Measurements from ENCODE around the gene PDGFRA.

The PDGFRA gene

DNA sequence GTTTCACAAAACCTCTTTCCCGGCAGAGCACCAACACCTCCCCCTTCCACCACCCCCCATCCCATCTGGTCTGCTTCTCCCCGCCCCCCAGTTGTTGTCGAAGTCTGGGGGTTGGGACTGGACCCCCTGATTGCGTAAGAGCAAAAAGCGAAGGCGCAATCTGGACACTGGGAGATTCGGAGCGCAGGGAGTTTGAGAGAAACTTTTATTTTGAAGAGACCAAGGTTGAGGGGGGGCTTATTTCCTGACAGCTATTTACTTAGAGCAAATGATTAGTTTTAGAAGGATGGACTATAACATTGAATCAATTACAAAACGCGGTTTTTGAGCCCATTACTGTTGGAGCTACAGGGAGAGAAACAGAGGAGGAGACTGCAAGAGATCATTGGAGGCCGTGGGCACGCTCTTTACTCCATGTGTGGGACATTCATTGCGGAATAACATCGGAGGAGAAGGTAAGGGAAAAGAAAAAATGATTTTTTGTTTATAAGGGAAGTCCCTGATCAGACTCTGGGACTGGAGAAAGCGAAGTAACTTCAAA is at the start of gene PDGFRA:
Gene PDGFRA (plus strand): TSS at position 333 of the 541 bp plus-strand sequence. CDS start 29,476 bp downstream, outside the sequence.
- DNase-seq: peak; percentile 82

DNA sequence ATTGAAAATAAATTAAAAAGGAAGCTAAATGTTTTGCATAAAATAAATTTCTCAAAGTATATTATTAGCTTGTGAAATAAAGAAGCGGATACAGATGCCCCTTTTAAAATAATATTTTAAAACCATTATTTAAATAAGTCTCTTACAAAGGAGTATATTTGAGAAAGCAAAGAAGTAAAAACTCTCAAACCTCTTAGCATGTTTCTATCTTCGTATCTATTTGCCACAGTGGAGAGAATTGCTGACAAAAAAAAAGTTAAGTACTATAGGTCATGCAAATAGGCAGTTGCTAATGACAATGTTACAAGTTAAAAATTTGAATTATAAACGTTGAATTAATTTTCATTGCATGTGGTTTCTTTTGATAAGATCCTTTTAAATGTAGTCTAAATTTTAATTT is 44.5 kb upstream of the PDGFRA start:
- DNase-seq: no peak

DNA sequence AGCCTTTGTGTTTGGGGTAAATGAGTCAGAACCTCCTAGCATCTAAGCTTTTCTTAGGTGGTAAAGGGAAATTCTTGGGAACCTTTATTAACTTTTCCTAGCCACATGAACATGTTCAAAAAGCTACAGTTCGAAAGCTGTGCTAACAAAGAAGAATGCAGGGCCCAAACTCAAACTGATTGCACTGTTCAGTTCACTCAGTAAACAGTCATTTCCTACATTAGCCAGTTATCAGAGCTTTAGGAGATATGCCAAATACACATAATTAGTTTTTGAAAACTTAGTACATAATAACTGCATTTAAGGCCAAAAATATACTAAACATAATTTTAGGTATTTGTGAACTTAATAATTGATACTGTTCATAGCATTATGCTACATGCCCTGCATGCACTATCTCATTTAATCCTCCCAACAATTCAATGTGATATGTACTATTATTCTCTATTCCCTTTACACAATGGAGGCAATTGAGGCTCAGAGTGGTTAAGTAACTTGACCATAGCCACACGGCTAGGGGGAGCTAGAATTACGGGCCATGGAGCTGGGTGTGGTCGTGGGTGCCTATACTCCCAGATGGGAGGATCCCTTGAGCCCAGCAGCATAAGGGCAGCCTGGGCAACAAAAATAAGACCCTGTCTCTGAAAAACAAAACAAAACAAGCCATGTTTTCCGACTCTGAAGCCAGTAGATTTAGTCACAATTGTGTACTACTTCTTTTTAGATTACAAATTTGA is 43.9 kb upstream of the PDGFRA start:
- no peak for DNase-seq

DNA sequence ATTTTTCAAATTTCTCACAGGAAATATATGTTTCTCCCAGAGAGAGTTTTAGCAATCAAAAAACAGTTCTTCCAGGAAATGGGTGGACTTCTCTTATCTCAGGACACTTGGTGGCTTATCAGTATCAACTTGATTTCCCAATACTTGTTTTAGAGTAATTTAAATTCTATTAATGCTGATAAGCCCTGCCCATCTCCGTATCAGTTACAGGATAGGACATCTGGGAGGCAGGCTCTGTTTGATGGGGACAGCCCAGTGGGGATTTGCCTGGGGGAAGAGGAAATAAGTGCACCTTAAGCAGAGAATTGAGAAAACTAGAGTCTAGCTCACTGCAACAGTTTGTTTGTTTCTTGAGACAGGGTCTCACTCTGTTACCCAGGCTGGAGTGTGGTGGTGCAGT is 43.2 kb upstream of the PDGFRA start:
- DNase-seq: no peak

DNA sequence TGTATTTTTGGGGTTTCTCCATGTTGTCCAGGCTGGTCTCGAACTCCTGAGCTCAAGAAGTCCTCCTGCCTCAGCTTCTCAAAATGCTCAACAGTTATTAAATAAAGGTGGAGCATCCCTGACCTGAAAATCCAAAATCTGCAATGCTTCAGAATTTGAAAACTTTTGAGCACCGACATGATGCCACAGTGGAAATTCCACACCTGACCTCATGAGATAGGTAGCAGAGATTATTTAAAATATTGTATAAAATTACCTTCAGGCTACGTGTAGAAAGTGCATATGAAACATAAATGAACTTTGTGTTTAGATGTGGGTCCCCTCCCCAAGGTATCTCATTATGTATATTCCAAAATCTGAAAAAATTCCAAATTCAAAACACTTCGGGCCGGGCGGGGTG is 42.7 kb upstream of the PDGFRA start:
- DNase-seq: no peak

DNA sequence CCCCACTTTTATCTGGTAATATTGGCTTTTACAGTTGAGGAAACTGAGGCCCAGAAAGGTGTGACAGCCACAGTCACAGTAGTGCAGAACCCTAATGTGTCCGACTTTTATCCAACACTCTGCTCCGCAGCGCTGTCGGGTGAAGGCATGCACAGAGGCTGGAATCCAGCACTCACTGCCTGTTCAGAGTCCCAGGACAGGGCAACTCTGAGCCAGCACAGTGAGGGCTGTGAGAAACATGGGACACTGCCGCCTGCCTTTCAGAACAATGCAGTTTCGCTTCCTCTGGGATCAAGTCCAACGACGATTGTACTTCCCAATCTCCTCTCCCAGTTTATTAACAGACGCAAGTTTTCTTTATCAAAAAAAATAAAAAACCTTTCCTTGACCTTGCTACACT is 41.9 kb upstream of the PDGFRA start:
- DNase-seq: no peak

DNA sequence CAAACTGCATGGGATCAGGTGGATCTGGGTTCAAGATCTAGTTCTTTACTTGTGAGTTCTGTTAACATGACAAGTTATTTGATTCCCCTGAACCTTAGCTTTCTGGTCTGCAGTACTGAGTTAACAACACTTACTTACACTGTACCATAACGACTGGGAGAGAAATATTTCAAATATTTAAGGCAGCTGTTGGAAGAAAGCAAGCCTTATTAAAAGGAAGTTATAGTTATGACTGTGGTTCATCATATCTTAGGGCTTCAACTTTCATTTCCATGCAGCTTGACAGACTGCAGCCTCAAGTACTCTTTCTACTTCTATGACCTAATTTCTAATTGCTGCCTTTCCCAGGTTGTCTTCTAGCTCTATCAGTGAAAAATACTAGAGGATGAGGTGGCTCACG is 40.0 kb upstream of the PDGFRA start:
- DNase-seq: no peak

DNA sequence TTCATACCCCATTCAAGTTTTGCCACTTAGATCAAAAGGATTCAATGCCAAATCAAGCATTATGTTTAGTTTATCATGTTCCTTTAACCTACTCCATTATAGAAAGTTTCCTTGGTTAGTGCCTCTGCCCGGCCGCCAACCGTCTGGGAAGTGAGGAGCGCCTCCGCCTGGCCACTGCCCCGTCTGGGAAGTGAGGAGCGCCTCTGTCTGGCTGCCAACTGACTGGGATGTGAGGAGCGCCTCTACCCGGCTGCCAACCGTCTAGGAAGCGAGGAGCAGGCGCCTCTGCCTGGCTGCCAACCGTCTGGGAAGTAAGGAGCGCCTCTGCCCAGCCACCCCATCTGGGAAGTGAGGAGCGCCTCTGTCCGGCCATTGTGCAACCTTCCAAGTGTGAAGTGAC is 36.3 kb upstream of the PDGFRA start:
- no peak for DNase-seq

DNA sequence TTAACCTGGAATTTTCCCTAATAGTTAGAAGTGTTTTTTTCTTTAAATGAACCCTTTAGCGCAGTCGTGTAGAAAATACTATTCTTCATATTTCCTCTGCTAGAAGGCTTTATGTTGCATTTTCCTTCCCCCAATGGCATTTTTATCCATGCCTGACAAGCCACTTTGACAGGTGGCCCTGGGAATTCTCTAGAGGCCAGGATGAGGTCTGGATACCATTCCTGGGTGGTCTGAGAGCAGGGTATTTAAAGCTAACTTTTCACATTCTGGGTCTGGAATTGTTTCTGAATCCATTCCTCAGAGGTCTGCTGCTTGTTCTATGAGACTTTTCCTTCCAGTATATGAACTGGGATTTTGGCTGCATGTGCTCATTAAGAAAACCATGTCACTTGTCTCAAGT is 31.2 kb upstream of the PDGFRA start:
- no peak for DNase-seq

DNA sequence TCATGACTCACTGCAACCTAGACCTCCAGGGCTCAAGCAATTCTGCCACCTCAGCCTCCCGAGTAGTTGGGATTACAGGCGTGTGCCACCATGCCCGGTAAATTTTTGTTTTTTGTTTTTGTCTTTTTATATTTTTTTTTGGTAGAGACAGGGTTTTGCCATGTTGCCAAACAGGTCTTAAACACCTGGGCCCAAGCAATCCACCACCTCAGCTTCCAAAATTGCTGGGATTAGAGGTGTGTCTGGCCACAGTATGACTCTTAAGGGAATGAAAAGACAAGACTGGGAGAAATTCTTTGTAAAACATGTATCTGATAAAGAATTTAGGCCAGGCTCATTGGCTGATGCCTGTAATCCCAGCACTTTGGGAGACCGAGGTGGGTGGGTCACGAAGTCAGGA is 29.2 kb upstream of the PDGFRA start:
- DNase-seq: no peak

DNA sequence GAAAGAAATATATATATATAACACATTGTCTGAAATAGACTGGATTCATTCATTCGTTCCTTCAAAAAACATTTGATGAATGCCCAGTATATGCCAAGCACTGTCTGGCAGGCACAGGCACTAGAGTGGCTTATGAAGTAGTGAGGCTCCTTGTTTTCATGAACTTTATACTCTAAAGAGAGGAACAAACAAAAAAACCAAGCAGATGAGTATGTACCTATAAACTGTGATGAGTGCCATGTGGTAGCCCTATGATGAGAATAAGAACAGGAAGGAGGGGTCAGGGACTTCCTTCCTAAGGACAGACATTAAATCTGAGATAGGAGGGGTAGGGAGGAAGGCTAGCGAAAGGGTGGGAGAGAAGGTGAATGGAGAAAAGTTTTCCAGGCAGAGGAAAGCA is 19.5 kb upstream of the PDGFRA start:
- DNase-seq: no peak

DNA sequence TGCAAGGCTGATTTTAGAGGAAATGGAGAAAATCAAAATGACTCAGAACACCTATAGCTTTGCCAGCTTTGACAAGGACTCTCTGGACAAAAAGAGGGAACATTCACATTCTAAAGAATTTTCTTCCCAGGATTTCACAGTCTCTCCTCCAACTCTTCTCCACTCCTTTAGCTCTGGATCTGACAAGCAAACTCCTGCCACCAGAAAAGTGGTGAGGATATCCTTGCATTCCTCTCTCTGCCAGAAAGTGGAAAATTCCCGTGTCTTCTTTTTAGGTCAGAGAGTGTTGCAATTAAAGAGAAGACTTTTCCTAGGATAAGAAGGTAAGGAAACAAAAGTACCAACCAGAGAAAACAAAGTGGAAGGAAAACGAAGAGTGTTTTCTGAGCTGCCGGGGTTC is 16.1 kb upstream of the PDGFRA start:
- DNase-seq: no peak

DNA sequence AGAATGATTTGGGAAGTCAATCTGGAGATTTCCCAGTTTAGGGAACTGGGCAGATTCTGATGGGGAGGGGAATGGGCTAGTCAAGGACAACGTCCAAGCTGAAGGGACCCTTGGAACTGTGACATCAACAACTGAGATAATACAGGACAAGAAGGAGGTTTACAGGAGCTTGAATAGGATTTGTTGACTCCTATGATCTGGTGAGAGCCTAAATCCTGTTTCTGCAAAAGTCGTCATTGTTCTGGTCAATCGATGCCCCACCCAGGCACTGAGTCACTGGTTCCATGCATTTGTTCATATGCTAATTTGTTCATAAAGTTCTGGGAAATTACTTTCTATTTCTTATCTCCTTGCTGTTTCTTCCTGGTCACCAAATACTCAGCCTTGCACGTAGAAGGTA is 15.3 kb upstream of the PDGFRA start:
- no peak for DNase-seq

DNA sequence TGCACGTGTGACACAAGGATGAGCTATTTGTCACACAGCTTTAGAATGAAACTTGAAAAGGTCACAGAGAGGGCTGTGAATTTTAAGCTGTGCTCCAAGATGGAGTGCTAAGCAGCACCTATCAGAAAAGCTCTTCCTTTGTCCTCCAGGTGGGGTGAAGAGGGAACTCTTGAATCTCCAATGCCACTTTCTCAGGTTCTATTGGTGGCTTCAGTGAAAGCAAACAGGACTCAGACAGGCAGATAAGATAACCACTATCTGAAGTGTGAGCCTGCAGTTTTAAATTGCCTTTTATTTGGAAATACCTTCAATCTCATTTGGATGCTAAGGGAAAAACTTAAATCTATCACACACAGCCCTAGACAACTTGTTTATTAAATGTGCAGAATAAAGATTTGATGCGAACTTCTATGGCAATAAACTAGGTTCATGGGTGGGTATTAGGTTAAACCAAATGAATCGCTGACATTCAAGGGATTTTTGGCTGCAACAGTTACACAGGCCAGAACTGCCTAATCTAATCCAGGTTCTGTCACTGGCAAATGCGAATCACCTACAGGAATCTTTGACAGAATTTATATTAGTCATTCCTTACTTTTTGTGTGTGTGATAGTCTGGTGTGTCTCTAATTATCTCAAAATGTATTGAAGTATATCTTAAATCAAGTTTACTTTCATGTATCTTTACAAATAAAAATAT is 13.6 kb upstream of the PDGFRA start:
- DNase-seq: no peak

DNA sequence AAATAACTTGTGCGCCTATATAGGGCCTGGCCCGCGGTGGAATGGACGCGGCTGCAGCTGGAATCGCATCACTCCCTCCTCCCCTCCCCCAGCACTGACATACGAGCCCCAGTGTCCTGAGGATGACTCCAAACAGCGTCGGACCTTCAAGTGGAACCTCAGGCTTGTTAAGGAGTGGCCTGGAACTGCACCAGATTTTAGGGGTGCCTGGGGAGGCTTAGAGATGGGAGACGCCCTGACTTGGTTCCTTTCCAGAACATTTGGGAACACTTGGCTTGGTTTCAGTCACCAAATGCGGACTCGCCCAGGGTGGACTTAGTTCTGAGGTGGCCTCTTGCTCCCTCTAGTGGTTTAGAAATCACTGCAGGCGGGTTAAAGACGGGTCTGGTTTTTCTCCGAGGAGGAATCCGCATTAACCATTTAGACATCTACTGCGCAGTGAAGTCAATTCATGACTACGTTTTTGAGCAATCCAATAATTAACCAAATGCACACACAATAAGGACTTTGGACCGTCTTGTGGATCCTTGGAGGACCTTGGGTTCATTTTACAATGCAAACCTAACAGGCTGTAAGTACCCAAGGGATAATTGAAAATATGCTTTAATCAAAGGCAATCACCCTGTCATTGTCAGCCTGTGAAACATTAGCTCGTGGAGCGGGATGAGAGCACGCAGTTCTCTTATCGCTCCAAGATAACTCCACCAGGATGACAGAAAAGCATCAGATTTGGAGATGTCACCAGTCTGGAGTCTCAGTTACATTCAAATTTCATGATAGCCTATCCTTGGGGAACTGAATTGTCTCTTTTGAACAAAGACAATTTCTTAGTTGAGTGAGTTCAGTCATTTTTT is 11.2 kb upstream of the PDGFRA start:
- DNase-seq: peak; percentile 70

DNA sequence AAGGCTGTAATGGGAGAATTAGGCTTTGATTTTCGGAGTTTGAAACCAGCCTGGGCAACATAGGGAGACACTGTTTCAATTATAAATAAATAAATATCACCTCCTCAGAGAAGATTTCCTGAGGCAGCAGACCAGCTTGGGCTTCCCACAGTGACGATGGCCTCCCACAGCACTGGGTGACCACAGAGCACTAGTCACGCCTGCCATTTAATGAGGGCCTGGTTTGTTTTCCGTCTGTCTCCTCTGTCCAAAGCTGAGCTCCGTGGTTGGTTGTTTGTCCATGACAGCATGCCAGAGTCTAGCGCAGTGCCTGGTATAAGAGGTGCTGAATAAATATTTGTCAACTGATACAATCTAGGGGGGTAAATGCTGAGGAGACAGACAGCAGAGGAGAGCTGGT is 10.4 kb upstream of the PDGFRA start:
- DNase-seq: no peak

DNA sequence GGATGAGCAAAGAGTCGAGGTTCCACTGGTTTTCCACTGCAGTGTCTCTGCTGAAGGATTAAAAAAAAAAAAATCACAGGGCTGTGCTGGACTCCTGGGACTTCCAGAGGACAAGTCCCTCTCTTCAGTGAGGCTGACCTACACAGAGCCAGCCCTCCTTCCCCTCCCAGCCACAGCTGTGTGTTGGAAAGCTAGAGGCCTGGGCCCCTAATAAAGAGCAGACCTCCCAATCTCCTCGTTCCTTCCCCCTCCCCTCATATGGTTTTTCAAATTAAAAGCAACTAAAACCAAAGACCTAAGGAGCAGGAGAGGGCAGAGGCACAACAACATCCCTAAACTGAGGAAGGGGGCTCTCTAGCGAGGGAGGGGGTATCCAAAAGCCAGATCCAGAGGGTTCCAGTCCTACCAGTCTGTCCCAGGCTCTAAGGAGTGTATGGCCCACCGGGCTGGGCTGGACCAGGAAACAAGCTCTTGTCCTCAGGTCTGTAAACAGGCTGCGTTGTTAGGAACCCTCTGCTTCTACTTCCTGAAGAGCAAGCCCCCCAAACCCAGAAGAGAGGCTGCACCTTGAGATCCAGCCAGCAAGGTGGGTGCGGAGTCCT is 4.0 kb upstream of the PDGFRA start:
- no peak for DNase-seq

DNA sequence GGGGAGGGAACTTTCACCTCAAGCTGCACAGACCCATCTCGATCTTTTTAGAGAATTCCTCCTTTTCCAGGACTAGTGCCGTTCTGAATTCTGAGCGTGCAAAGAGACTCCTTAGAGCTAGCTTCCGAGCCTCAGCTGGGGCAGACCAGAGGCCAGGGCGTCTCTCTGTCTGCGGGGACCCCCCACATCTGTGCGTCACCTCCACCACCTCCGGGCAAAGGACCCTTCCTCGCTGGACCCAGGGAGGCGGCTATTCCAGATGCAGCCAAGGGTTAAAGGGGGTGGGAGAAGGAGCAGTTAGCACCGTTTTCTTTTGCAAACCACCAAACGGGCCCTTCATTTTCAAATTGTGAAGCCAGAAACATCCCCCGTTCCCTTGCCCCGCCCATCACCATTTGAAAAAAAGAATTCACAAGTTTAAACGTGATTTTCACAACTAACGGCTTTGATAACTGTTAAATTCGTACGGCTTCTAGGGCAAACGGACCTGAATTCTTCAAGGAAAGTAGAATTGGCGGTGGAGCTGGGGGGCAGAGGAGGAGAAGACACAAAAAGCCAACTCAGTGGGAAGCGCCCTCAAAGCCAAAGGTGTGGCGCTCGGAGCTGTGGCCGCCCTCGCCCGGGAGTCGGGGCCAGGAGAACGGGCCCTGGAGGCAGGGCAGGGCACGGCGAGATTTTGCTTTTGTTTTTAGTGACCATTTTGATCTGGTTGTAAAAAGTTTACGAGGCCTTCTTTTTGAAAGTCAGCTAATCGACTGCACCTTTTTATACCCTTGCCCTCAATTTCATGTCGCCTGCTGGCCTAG is 3.3 kb upstream of the PDGFRA start:
- DNase-seq: no peak

DNA sequence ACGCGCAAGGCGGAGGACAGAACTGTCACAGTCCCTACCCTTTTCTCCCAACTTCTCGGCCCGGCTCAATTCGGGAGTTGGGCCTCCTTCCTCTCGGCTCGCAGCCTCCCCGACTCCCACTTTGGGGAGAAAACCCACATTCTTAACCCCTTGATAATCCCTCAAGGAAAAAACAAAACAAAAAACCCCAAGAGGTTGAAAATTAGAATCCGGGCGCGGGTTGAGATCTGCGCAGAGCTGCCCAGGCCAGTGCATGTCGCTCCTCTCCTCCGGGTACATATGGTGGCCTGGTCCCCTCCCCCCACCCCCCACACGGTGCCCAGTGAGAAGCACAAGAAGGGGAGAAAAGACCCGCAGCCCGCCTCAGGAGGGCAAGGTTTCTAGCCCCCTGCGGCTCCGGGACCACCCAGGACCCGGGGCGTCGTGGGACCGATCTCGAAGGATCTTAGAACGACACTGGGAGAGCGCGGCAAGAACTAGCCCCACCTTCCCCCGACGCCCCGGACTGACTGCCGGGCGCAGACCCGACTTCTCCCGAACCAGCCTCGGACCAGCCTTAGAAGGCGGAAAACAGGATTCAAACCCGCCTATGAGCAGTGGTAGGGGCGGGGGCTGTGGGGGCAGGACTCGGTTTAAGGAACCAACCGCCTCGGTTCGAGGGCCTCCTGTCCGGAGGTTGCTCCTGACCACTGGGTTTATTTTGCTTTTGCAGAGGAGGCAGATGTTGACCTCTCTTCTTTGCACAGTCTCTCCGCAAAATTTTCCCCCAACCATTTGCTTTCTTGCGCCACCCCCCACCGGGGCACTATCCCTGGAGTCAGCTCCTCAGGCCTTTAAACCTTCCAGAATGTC is 2.5 kb upstream of the PDGFRA start:
- DNase-seq: no peak

DNA sequence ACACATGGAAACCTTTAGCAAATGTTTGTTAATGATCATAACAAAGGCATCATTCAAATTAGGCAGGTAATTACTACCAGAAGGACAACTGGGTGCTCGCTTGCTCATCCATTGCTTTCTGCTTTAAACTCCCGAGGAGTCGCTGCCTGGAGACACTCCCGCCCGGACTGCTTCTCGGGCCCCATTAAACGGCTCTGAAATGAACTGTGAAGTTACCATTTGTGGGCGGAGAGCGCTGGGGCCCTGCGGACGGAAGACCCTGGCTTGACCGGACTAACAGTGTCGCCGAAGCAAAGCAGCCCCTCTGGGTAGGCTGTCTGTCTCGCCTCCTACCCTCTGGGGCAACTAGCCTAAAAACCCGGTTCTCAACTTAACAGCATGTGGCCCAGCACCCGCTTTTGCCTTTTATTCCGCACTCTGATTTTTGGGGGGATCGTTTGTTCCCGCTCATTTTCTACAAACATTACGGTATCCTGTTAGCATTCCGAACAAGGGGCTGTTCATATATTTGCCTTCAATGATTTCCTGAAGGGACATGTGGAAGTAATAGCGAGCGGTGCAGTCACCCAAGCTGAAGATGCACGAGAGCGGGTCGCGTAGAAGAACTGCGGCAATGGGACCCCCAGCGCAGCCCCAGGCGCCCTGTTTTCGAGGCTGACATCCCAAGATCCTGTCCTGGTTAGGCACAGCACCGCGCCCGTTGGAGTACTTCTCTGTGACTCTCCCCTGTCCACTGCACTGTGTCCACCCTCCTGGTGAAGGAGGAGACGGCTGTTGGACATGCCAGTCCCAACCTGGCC is 1.6 kb upstream of the PDGFRA start:
- DNase-seq: peak; percentile 55
